ENCODE results near the gene TRAP1.
A peak's percentile ranks its signal among the peaks of the same experiment; 100 is the strongest.

TRAP1 gene

DNA sequence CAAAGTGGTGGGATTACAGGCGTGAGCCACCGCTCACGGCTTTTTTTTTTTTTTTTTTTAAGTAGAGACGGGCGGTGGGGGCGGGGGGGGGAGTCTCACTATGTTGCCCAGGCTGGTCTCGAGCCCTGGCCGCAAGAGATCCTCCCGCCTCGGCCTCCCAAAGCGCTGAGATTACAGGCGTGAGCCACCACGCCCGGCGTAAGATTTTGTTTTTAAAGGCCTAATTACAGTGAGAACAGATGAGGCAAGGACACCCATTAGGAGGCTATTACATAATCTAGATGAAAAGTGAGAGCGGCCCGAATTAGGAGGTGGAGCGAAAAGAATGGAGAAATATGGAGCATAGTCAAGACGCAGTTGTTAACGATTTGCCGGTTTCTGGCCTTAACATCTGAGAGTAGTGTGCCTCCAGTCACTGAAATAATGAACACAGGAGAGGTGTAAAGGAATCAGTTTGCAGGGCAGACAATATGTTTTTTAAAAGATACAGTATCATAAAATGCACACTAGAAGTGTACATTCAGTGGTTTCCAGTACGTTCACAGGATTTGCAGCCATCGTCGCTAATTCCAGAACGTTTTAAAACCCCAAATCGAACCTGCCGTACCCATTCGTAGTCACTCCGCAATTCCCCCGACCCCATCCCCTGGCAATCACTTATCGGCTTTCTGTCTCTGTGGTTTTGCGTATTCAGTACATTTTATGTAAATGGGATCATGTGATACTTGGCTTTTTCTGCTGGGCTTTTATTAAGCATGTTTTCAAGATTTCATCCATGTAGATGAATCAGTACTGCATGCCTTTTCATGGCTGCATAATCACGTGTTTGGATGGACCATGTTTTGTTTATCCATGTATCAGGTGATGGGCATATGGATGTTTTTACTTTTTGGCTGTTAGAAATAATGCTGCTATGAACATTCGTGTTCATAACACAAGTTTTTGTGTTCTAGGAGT is 104.5 kb downstream of the TRAP1 start:
- no peak overlapping the region; the same call in 1 of the 2 replicates for H3K9ac ChIP-seq
- no peaks in the 10 kb centered on the region for H3K36me3 ChIP-seq (ENCODE audit: insufficient read depth)
- peak overlapping the region; percentile 66 for H3K4me2 ChIP-seq
- H3K4me3 ChIP-seq (IDR thresholded peaks at IDR 0.05; ENCODE audit: insufficient read depth, low read depth, low read length) = no peak overlapping the region
- no peak overlapping the region for H2AFZ ChIP-seq (ENCODE audit: low read depth)
- TF ChIP-seq, protein P1, sequence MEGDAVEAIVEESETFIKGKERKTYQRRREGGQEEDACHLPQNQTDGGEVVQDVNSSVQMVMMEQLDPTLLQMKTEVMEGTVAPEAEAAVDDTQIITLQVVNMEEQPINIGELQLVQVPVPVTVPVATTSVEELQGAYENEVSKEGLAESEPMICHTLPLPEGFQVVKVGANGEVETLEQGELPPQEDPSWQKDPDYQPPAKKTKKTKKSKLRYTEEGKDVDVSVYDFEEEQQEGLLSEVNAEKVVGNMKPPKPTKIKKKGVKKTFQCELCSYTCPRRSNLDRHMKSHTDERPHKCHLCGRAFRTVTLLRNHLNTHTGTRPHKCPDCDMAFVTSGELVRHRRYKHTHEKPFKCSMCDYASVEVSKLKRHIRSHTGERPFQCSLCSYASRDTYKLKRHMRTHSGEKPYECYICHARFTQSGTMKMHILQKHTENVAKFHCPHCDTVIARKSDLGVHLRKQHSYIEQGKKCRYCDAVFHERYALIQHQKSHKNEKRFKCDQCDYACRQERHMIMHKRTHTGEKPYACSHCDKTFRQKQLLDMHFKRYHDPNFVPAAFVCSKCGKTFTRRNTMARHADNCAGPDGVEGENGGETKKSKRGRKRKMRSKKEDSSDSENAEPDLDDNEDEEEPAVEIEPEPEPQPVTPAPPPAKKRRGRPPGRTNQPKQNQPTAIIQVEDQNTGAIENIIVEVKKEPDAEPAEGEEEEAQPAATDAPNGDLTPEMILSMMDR (conservative IDR thresholded peaks at IDR 0.05; ENCODE audit: low read depth, low read length) = no peak
- no peak overlapping the region; the same call in 1 of the 2 replicates for H3K27ac ChIP-seq
- no peaks in the 10 kb centered on the region for H3K27me3 ChIP-seq (ENCODE audit: insufficient read depth, low read depth)
- H4K20me1 ChIP-seq (ENCODE audit: insufficient read depth) = no peaks in the 10 kb centered on the region
- peaks cover 16% of the 10 kb centered on the region for H3K4me1 ChIP-seq (ENCODE audit: low read depth, poor library complexity, severe bottlenecking)
- peaks cover 41% of the 10 kb centered on the region; the same call in 1 of the 2 replicates for H3K79me2 ChIP-seq (ENCODE audit: insufficient read depth, low read depth)

DNA sequence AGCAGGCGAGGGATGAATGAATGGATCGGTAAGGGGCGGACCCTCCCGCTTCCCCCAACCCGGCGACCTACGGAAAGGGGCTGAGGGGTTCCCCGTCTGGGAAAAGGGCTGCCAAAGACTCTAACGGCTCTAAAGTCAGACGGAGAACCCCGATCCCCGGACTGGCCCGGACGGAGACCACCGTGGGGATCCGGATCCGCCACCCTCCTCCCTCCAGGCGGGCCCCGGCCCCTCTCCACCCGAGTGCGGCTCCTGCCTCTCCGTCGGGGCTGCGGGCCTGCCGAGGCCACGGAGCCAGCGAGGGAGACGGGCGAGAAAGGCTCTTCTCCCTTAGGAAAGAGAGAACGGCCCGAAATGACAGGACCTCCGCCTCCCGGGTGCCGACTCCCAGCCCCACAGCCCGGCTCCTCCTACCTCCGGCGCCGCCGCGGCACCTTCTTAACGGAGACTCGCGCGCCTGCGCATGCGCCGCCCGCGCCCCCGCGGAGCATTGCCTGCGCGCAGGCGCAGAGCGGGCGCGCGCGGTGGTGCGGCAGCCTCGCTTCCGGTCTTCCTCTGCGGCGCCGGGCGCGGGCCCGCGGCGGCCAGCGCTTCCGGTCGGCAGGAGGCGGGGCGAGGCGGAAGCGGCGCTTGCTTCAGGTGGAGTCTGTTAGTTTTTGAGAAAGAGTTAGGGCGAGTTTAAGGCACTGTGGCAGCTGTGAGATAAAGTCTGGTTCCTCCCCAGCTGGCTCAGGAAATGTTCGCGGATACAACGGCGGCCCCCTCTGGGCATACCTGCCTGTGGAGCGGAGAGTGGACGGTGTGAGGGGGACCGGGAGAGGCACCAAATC is 106.0 kb downstream of the TRAP1 start, which contains the start of gene SLX4:
Gene SLX4, minus strand, starts transcription at position 461 of the 830 bp plus-strand sequence. CDS start 2,642 bp downstream, outside the sequence.
- Histone ChIP-seq H3K36me3 (ENCODE audit: insufficient read depth) (no peaks in the 10 kb centered on the region), H4K20me1 (ENCODE audit: insufficient read depth) (no peaks in the 10 kb centered on the region), H3K9ac (peak within 1 kb of the TSS; percentile 65), H3K4me2 (peak within 1 kb of the TSS; percentile 72), H3K27me3 (ENCODE audit: insufficient read depth, low read depth) (no peaks in the 10 kb centered on the region), H2AFZ (ENCODE audit: low read depth) (peak within 1 kb of the TSS; percentile 95), H3K4me1 (ENCODE audit: low read depth, poor library complexity, severe bottlenecking) (peaks cover 16% of the 10 kb centered on the region), H3K79me2 (ENCODE audit: insufficient read depth, low read depth) (peaks cover 41% of the 10 kb centered on the region; the same call in 1 of the 2 replicates), H3K27ac (peak within 1 kb of the TSS; percentile 46), H3K4me3 (IDR thresholded peaks at IDR 0.05; ENCODE audit: insufficient read depth, low read depth, low read length) (no peak within 1 kb of the TSS)
- TF ChIP-seq, protein P1 (conservative IDR thresholded peaks at IDR 0.05; ENCODE audit: low read depth, low read length) = no peak

DNA sequence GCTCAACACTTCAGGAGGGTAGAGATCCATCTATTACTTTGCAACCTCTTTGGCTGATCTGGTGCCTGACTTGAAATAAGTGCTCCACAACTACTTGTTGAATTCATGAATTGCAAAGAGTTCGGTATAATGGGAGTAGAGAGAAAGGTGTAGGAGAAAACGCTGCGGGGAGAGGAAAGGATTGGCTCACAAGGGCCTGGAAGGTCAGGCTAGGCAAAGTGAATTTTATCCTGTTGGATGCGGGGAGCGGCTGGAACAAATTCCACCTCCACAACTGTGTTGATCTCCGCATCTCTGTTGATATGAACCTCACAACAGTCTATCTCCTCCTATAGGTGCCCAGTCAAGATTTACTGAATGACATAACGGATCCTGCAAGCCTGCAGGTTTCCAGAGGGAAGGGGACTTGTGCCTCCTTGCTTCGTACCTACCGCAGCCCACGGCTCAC is 106.6 kb downstream of the TRAP1 start:
- H3K79me2 ChIP-seq (ENCODE audit: insufficient read depth, low read depth) = peaks cover 36% of the 10 kb centered on the region; the same call in 1 of the 2 replicates
- peaks cover 16% of the 10 kb centered on the region for H3K4me1 ChIP-seq (ENCODE audit: low read depth, poor library complexity, severe bottlenecking)
- H3K27ac ChIP-seq = no peak overlapping the region; the same call in 1 of the 2 replicates

More for the DNA sequence above, 106.6 kb downstream of the TRAP1 start:
- Histone ChIP-seq H3K9ac (peak overlapping the region; percentile 65), H3K27me3 (ENCODE audit: insufficient read depth, low read depth) (no peaks in the 10 kb centered on the region), H3K4me2 (peak overlapping the region; percentile 72), H2AFZ (ENCODE audit: low read depth) (peak overlapping the region; percentile 95), H3K4me3 (IDR thresholded peaks at IDR 0.05; ENCODE audit: insufficient read depth, low read depth, low read length) (no peak overlapping the region), H3K36me3 (ENCODE audit: insufficient read depth) (no peaks in the 10 kb centered on the region), H4K20me1 (ENCODE audit: insufficient read depth) (no peaks in the 10 kb centered on the region)
- TF ChIP-seq, protein P1 (conservative IDR thresholded peaks at IDR 0.05; ENCODE audit: low read depth, low read length) = no peak

Measured in KMS-11 (cell line).